Activated T-cell treated with anti-CD3 and anti-CD28 coated beads, Interleukin-2, amount 50 U/mL, for 4 hours (primary cell): Measurements from ENCODE around the gene HIKESHI. TPM values are rescaled to one million over a fixed set of nuclear protein-coding genes. Genes with fewer than 3 reads are reported as not detected.
A peak's percentile ranks its signal among the peaks of the same experiment; 100 is the strongest.
"Not testable (repeated sequence)": the region's sequence is repeated elsewhere in the genome, so short reads cannot be mapped to it uniquely, and the experiment has no call there.

Source experiments
- ATAC-seq, 2 donors: fragments of 200-7000 bp; cut with Tn5 transposase; one replicate each; pipeline ENCODE4 v1.10.0; 2021
- DNase-seq: peaks from one replicate; pipeline ENCODE4 v3.0.0-alpha.2; 2020
- H3K27me3 Mint-ChIP-seq: one replicate; pipeline ENCODE4 v1.8.0; 2021; ENCODE audit warnings: low read depth, mixed read lengths
- H3K36me3 Mint-ChIP-seq: one replicate; pipeline ENCODE4 v1.8.0; 2022; ENCODE audit warnings: mixed read lengths; ENCODE audit not compliant: insufficient read depth
- H3K4me1 Mint-ChIP-seq: one replicate; pipeline ENCODE4 v1.8.0; 2021; ENCODE audit warnings: low read depth, mixed read lengths
- H3K4me3 Mint-ChIP-seq: one replicate; pipeline ENCODE4 v1.8.0; 2021; ENCODE audit warnings: mild to moderate bottlenecking, moderate library complexity, mixed read lengths
- H3K9me3 Mint-ChIP-seq: one replicate; pipeline ENCODE4 v1.8.0; 2021; ENCODE audit warnings: mixed read lengths
- total RNA-seq, 3 donors: library from RNA; stranded (reverse); gene quantifications; one replicate each; pipeline ENCODE4 v1.2.1, GENCODE V29; 2021

The HIKESHI gene
- total RNA-seq, 3 donors from 2014 or later = 38.5 to 43.4 (median 39.7) TPM

GRCh38 chr11:86278226-86278625 lies 23.8 kb upstream of the HIKESHI start:
- peaks cover 50% of the 10 kb centered on the region for H3K36me3 Mint-ChIP-seq
- DNase-seq = no peak

GRCh38 chr11:86279747-86280146 lies 22.3 kb upstream of the HIKESHI start:
- DNase-seq (no peak), ATAC-seq (no peak)
- no peak overlapping the region for H3K4me3 Mint-ChIP-seq
- H3K36me3 Mint-ChIP-seq = peaks cover 46% of the 10 kb centered on the region
- no peaks in the 10 kb centered on the region for H3K27me3 Mint-ChIP-seq
- peaks cover 4% of the 10 kb centered on the region for H3K9me3 Mint-ChIP-seq
- H3K4me1 Mint-ChIP-seq = peaks cover 38% of the 10 kb centered on the region

More at GRCh38 chr11:86278226-86278625, 23.8 kb upstream of the HIKESHI start:
- Mint-ChIP-seq H3K4me1 (peaks cover 34% of the 10 kb centered on the region), H3K9me3 (peaks cover 4% of the 10 kb centered on the region), H3K27me3 (no peaks in the 10 kb centered on the region), H3K4me3 (no peak overlapping the region)
- no peak for ATAC-seq

- Mint-ChIP-seq H3K9me3 (no peaks in the 10 kb centered on the region), H3K4me3 (no peak overlapping the region), H3K4me1 (peaks cover 62% of the 10 kb centered on the region), H3K27me3 (no peaks in the 10 kb centered on the region), H3K36me3 (peaks cover 10% of the 10 kb centered on the region)
- peak; percentile 63 to 65 for ATAC-seq
- no peak for DNase-seq
Observed at GRCh38 chr11:86287468-86287796, 14.6 kb upstream of the HIKESHI start.

DNA sequence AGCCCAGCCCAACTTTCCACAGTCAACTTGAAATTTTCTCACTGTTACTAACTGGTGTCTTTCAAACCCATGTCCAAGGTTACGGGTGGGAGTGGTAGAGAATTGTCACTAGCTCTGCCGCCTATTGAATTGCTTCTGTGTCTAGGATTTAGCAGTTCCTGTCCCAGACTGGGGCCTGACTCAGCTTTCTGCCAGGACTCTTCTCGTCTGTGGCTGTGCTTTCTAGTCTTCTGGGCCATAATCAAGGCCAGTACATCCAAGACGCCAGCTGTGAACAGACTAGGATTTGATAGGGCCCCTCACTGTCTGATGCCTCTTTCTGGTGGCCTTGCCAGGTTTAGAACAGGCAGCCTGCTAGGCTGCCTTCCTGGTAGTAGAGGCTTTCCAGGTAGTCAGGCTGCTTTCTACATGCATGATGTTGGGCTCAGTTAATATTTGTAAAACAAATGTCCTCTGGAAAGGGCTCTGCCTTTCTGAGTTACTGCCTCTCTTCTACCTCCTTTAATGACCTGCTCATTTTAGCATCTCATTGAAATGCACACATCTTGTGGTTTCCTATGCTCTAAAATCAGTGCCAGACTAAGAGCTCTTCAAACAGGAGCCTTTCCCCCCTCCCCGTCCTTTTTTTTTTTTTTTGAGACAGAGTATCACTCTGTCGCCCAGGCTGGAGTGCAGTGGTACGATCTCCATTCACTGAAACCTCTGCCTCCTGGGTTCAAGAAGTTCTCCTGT lies 13.1 kb upstream of the HIKESHI start:
- no peak for DNase-seq

DNA sequence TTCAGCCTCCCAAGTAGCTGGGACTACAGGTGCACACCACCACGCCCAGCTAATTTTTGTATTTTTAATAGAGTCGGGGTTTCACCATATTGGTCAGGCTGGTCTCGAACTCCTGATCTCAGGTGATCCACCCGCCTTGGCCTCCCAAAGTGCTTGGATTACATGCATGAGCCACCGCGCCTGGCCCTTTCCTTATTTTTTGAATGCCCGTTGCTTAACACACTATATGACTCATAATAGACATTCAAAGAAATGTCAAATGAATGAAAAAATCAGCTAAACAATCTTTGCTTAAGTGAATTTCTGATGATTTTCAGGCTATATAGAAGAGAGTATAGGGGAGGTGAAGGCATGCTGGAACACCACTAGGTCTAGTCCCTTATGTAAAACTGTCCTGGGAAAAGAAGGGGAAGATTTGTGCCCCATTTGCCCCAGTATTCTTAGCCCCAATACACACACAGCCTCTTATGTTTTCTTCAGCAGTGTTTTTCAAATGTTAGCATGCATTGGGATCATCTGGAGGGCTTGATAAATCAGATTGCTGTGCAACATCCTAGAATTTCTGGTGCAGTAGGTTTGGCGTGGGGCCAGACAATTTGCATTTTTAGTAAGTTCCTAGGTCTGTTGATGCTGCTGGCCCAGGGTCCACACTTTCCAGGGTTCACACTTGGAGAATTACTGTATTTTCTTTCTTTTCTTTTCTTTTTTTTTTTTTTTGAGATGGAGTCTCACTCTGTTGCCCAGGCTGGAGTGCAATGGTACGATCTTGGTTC lies 12.3 kb upstream of the HIKESHI start:
- not testable (repeated sequence) for DNase-seq, H3K36me3 Mint-ChIP-seq, ATAC-seq, H3K27me3 Mint-ChIP-seq, H3K9me3 Mint-ChIP-seq
- peak overlapping the region; percentile 26 for H3K4me3 Mint-ChIP-seq
- peaks cover 61% of the 10 kb centered on the region for H3K4me1 Mint-ChIP-seq

More for the DNA sequence above, 13.1 kb upstream of the HIKESHI start:
- ATAC-seq = no peak
- Mint-ChIP-seq H3K4me1 (peaks cover 64% of the 10 kb centered on the region), H3K36me3 (peaks cover 6% of the 10 kb centered on the region), H3K4me3 (peak overlapping the region; percentile 26), H3K9me3 (no peaks in the 10 kb centered on the region), H3K27me3 (no peaks in the 10 kb centered on the region)

GRCh38 chr11:86291466-86292262 lies 10.4 kb upstream of the HIKESHI start:
- no peak overlapping the region for H3K4me3 Mint-ChIP-seq

DNA sequence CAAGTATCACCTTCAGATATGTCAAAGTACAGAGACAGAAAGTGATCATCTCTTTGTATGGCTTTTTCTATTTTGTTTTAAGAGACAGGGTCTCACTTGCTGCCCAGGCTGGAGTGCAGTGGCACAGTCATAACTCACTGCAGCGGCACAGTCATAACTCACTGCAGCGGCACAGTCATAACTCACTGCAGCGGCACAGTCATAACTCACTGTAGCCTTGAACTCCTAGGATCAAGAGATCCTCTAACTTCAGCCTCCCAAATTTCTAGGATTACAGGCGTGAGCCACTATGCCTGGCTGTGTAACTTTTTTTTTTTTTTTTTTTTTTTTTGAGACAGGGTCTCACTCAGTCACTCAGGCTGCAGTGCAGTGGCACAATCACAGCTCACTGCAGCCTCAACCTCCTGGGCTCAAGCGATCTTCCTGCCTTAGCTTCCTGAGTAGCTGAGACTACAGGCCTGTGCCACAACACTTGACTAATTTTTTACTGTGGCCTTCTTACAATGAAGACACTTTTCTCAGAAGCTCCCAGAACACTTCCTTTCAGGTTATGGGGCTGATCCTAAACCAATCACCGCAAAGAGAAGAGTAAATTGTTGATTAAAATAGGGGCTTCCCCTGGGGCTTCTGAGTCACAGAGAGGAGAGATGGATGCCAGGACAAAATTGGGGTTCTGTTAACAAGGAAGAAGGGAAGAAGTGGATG lies 9.0 kb upstream of the HIKESHI start:
- Mint-ChIP-seq H3K27me3 (no peaks in the 10 kb centered on the region), H3K4me1 (peaks cover 41% of the 10 kb centered on the region), H3K4me3 (peak overlapping the region; percentile 3), H3K9me3 (no peaks in the 10 kb centered on the region), H3K36me3 (no peaks in the 10 kb centered on the region)
- DNase-seq (no peak), ATAC-seq (peak; percentile 76 to 78)

More at GRCh38 chr11:86291466-86292262, 10.4 kb upstream of the HIKESHI start:
- peaks cover 50% of the 10 kb centered on the region for H3K4me1 Mint-ChIP-seq
- H3K9me3 Mint-ChIP-seq = no peaks in the 10 kb centered on the region
- H3K36me3 Mint-ChIP-seq = no peaks in the 10 kb centered on the region
- H3K27me3 Mint-ChIP-seq = no peaks in the 10 kb centered on the region
- peak; percentile 51 to 52 for ATAC-seq
- DNase-seq = peak; percentile 64

GRCh38 chr11:86294026-86294425 lies 8.0 kb upstream of the HIKESHI start:
- Mint-ChIP-seq H3K36me3 (no peaks in the 10 kb centered on the region), H3K4me3 (no peak overlapping the region), H3K27me3 (no peaks in the 10 kb centered on the region), H3K4me1 (peaks cover 31% of the 10 kb centered on the region), H3K9me3 (no peaks in the 10 kb centered on the region)
- DNase-seq (no peak), ATAC-seq (no peak)

DNA sequence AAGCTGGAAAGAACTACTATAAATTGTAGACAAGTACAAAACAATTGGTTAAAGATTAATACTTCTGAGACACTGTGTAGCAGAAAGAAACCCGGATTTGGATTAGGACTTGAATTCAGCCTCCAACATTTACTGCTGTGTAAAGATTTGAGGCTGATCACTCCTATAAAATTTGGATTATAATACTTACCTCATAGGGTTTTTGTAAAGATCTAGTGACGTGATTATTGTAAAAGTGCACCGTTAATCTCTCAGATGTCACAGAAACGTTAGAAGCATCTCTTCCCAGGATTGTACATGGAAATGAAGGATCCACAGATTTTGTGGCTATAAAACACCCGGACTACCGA lies 323 bp upstream of the HIKESHI start:
- peaks cover 23% of the 10 kb centered on the region for H3K4me1 Mint-ChIP-seq
- H3K36me3 Mint-ChIP-seq = peaks cover 4% of the 10 kb centered on the region
- ATAC-seq (no peak), DNase-seq (no peak)
- peak overlapping the region; percentile 99 for H3K4me3 Mint-ChIP-seq
- H3K9me3 Mint-ChIP-seq = no peaks in the 10 kb centered on the region
- peaks cover 2% of the 10 kb centered on the region for H3K27me3 Mint-ChIP-seq

GRCh38 chr11:86303257-86303656 lies 1.2 kb downstream of the HIKESHI start:
- DNase-seq = no peak
- Mint-ChIP-seq H3K36me3 (peaks cover 4% of the 10 kb centered on the region), H3K27me3 (peaks cover 2% of the 10 kb centered on the region), H3K9me3 (no peaks in the 10 kb centered on the region), H3K4me3 (peak overlapping the region; percentile 99), H3K4me1 (peaks cover 23% of the 10 kb centered on the region)
- no peak for ATAC-seq

- ATAC-seq, DNase-seq, H3K4me3 Mint-ChIP-seq, H3K27me3 Mint-ChIP-seq, H3K9me3 Mint-ChIP-seq: not testable (repeated sequence)
- Mint-ChIP-seq H3K4me1 (peaks cover 36% of the 10 kb centered on the region), H3K36me3 (peaks cover 32% of the 10 kb centered on the region)
Observed at GRCh38 chr11:86308710-86309109, 6.7 kb downstream of the HIKESHI start.

DNA sequence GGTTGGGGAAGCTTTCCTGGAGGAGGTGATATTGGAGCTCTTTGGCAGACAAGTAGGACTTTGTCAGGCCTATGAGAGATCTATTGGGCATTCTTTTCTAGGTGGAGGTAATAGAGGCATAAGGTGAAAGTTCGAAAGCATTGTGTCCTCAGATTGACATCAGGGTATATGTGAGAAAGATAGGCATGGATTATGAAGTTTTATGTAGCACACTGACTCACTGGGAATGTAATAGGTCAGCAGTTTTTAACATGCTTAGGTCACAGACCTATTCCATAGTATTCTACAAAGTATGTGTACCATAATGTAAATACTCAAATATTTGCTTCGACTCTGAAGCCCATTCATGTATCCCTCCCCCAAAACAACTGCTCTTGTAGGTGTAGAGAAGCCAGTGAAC lies 11.8 kb downstream of the HIKESHI start:
- no peak for ATAC-seq
- H3K9me3 Mint-ChIP-seq = no peaks in the 10 kb centered on the region
- H3K27me3 Mint-ChIP-seq = no peaks in the 10 kb centered on the region
- no peak for DNase-seq
- H3K36me3 Mint-ChIP-seq = peaks cover 46% of the 10 kb centered on the region
- H3K4me3 Mint-ChIP-seq = no peak overlapping the region
- peaks cover 30% of the 10 kb centered on the region for H3K4me1 Mint-ChIP-seq

- peaks cover 40% of the 10 kb centered on the region for H3K36me3 Mint-ChIP-seq
- no peaks in the 10 kb centered on the region for H3K9me3 Mint-ChIP-seq
- H3K27me3 Mint-ChIP-seq = no peaks in the 10 kb centered on the region
- no peak overlapping the region for H3K4me3 Mint-ChIP-seq
- ATAC-seq = no peak
- peaks cover 30% of the 10 kb centered on the region for H3K4me1 Mint-ChIP-seq
- DNase-seq = no peak
Observed at GRCh38 chr11:86314636-86315035, 12.6 kb downstream of the HIKESHI start.
